Measurements from ENCODE around the gene DGKQ.

DGKQ gene

GRCh38 chr4:1015746-1016145 is 42.4 kb upstream of the DGKQ start:
- no peak overlapping the region for H3K27ac ChIP-seq (ENCODE audit: low read length)

GRCh38 chr4:1015179-1015578 is 41.8 kb upstream of the DGKQ start:
- Histone ChIP-seq H3K9me3 (ENCODE audit: insufficient read depth, low read depth, low read length) (no peaks in the 10 kb centered on the region), H3K4me3 (ENCODE audit: low read length) (no peak overlapping the region), H3K27ac (ENCODE audit: low read length) (no peak overlapping the region), H3K9ac (ENCODE audit: low read depth, low read length) (no peak overlapping the region), H3K27me3 (ENCODE audit: insufficient read depth, low read length) (peaks cover 25% of the 10 kb centered on the region), H3K4me1 (ENCODE audit: insufficient read depth, low read length) (no peaks in the 10 kb centered on the region), H3K36me3 (ENCODE audit: insufficient read depth, low read depth, low read length) (no peaks in the 10 kb centered on the region)

More at GRCh38 chr4:1015746-1016145, 42.4 kb upstream of the DGKQ start:
- peaks cover 19% of the 10 kb centered on the region for H3K27me3 ChIP-seq (ENCODE audit: insufficient read depth, low read length)
- no peak overlapping the region for H3K4me3 ChIP-seq (ENCODE audit: low read length)
- H3K36me3 ChIP-seq (ENCODE audit: insufficient read depth, low read depth, low read length): no peaks in the 10 kb centered on the region
- H3K9me3 ChIP-seq (ENCODE audit: insufficient read depth, low read depth, low read length): no peaks in the 10 kb centered on the region
- H3K4me1 ChIP-seq (ENCODE audit: insufficient read depth, low read length): no peaks in the 10 kb centered on the region
- H3K9ac ChIP-seq (ENCODE audit: low read depth, low read length): no peak overlapping the region

GRCh38 chr4:1014291-1015167 is 41.2 kb upstream of the DGKQ start:
- Histone ChIP-seq H3K36me3 (ENCODE audit: insufficient read depth, low read depth, low read length) (no peaks in the 10 kb centered on the region), H3K9ac (ENCODE audit: low read depth, low read length) (no peak overlapping the region), H3K27ac (ENCODE audit: low read length) (no peak overlapping the region), H3K4me3 (ENCODE audit: low read length) (no peak overlapping the region), H3K27me3 (ENCODE audit: insufficient read depth, low read length) (peaks cover 30% of the 10 kb centered on the region), H3K4me1 (ENCODE audit: insufficient read depth, low read length) (no peaks in the 10 kb centered on the region), H3K9me3 (ENCODE audit: insufficient read depth, low read depth, low read length) (no peaks in the 10 kb centered on the region)

GRCh38 chr4:1013225-1014073 is 40.1 kb upstream of the DGKQ start:
- H3K27me3 ChIP-seq (ENCODE audit: insufficient read depth, low read length): peaks cover 39% of the 10 kb centered on the region
- no peaks in the 10 kb centered on the region for H3K9me3 ChIP-seq (ENCODE audit: insufficient read depth, low read depth, low read length)
- H3K27ac ChIP-seq (ENCODE audit: low read length): no peak overlapping the region
- no peaks in the 10 kb centered on the region for H3K4me1 ChIP-seq (ENCODE audit: insufficient read depth, low read length)
- no peak overlapping the region for H3K4me3 ChIP-seq (ENCODE audit: low read length)
- no peak overlapping the region for H3K9ac ChIP-seq (ENCODE audit: low read depth, low read length)
- no peaks in the 10 kb centered on the region for H3K36me3 ChIP-seq (ENCODE audit: insufficient read depth, low read depth, low read length)

- peak overlapping the region; percentile 45; the same call in 1 of the 2 replicates for H3K4me3 ChIP-seq (ENCODE audit: low read length)
- peaks cover 52% of the 10 kb centered on the region for H3K27me3 ChIP-seq (ENCODE audit: insufficient read depth, low read length)
- H3K36me3 ChIP-seq (ENCODE audit: insufficient read depth, low read depth, low read length): no peaks in the 10 kb centered on the region
- H3K9me3 ChIP-seq (ENCODE audit: insufficient read depth, low read depth, low read length): no peaks in the 10 kb centered on the region
- H3K27ac ChIP-seq (ENCODE audit: low read length): no peak overlapping the region
- no peaks in the 10 kb centered on the region for H3K4me1 ChIP-seq (ENCODE audit: insufficient read depth, low read length)
- H3K9ac ChIP-seq (ENCODE audit: low read depth, low read length): no peak overlapping the region
These were observed 38.8 kb upstream of the DGKQ start for GRCh38 chr4:1012034-1012739.

- H3K27me3 ChIP-seq (ENCODE audit: insufficient read depth, low read length): peaks cover 57% of the 10 kb centered on the region
These were observed 38.3 kb upstream of the DGKQ start for GRCh38 chr4:1011666-1012033.

GRCh38 chr4:1011022-1011665 is 37.8 kb upstream of the DGKQ start, which contains the start of gene FGFRL1:
Gene FGFRL1 (plus strand): TSS chr4:1011626. CDS start chr4:1012486, 860 bp downstream.
- Histone ChIP-seq H3K27ac (ENCODE audit: low read length) (no peak within 1 kb of the TSS), H3K9ac (ENCODE audit: low read depth, low read length) (no peak within 1 kb of the TSS), H3K27me3 (ENCODE audit: insufficient read depth, low read length) (peaks cover 62% of the 10 kb centered on the region), H3K36me3 (ENCODE audit: insufficient read depth, low read depth, low read length) (no peaks in the 10 kb centered on the region), H3K4me3 (ENCODE audit: low read length) (peak within 1 kb of the TSS; percentile 45; the same call in 1 of the 2 replicates), H3K9me3 (ENCODE audit: insufficient read depth, low read depth, low read length) (no peaks in the 10 kb centered on the region), H3K4me1 (ENCODE audit: insufficient read depth, low read length) (no peaks in the 10 kb centered on the region)

More at GRCh38 chr4:1011666-1012033, 38.3 kb upstream of the DGKQ start:
- no peaks in the 10 kb centered on the region for H3K9me3 ChIP-seq (ENCODE audit: insufficient read depth, low read depth, low read length)
- no peaks in the 10 kb centered on the region for H3K36me3 ChIP-seq (ENCODE audit: insufficient read depth, low read depth, low read length)
- no peaks in the 10 kb centered on the region for H3K4me1 ChIP-seq (ENCODE audit: insufficient read depth, low read length)
- no peak overlapping the region for H3K4me3 ChIP-seq (ENCODE audit: low read length)
- no peak overlapping the region for H3K27ac ChIP-seq (ENCODE audit: low read length)
- no peak overlapping the region for H3K9ac ChIP-seq (ENCODE audit: low read depth, low read length)

- Histone ChIP-seq H3K9ac (ENCODE audit: low read depth, low read length) (no peak overlapping the region), H3K9me3 (ENCODE audit: insufficient read depth, low read depth, low read length) (no peaks in the 10 kb centered on the region), H3K36me3 (ENCODE audit: insufficient read depth, low read depth, low read length) (no peaks in the 10 kb centered on the region), H3K27me3 (ENCODE audit: insufficient read depth, low read length) (peaks cover 68% of the 10 kb centered on the region), H3K4me3 (ENCODE audit: low read length) (no peak overlapping the region), H3K4me1 (ENCODE audit: insufficient read depth, low read length) (no peaks in the 10 kb centered on the region), H3K27ac (ENCODE audit: low read length) (no peak overlapping the region)
These were observed 37.1 kb upstream of the DGKQ start for GRCh38 chr4:1010395-1011021.

GRCh38 chr4:1009542-1010394 is 36.4 kb upstream of the DGKQ start:
- Histone ChIP-seq H3K36me3 (ENCODE audit: insufficient read depth, low read depth, low read length) (no peaks in the 10 kb centered on the region), H3K9me3 (ENCODE audit: insufficient read depth, low read depth, low read length) (no peaks in the 10 kb centered on the region), H3K27ac (ENCODE audit: low read length) (no peak overlapping the region), H3K4me1 (ENCODE audit: insufficient read depth, low read length) (no peaks in the 10 kb centered on the region), H3K9ac (ENCODE audit: low read depth, low read length) (no peak overlapping the region), H3K27me3 (ENCODE audit: insufficient read depth, low read length) (peaks cover 75% of the 10 kb centered on the region), H3K4me3 (ENCODE audit: low read length) (peak overlapping the region; percentile 64)

- H3K4me3 ChIP-seq (ENCODE audit: low read length): peak overlapping the region; percentile 64
- no peak overlapping the region for H3K9ac ChIP-seq (ENCODE audit: low read depth, low read length)
- H3K36me3 ChIP-seq (ENCODE audit: insufficient read depth, low read depth, low read length): no peaks in the 10 kb centered on the region
- H3K27me3 ChIP-seq (ENCODE audit: insufficient read depth, low read length): peaks cover 81% of the 10 kb centered on the region
- H3K4me1 ChIP-seq (ENCODE audit: insufficient read depth, low read length): no peaks in the 10 kb centered on the region
- no peaks in the 10 kb centered on the region for H3K9me3 ChIP-seq (ENCODE audit: insufficient read depth, low read depth, low read length)
- H3K27ac ChIP-seq (ENCODE audit: low read length): no peak overlapping the region
These were observed 35.6 kb upstream of the DGKQ start for GRCh38 chr4:1008840-1009541.

Measured in iPS-20b (cell line).